Lung (tissue), 12 donors: ENCODE data around the gene SYT3. TPM values are rescaled to one million over a fixed set of nuclear protein-coding genes. Genes with fewer than 3 reads are reported as not detected.
"Not testable (repeated sequence)": the region's sequence is repeated elsewhere in the genome, so short reads cannot be mapped to it uniquely, and the experiment has no call there.

ENCODE experiments used
- ATAC-seq: fragments of 200-7000 bp; cut with Tn5 transposase; one replicate; pipeline ENCODE4 v1.9.1; 2020; ENCODE audit warnings: moderate number of reproducible peaks; ENCODE audit not compliant: insufficient read depth, low FRiP score
- DNase-seq, 3 donors: peaks; one replicate each; pipeline ENCODE4 v3.0.0-alpha.2; 2013 to 2017
- H3K27ac ChIP-seq, 2 donors: one replicate each; pipeline ENCODE4 v1.5.1; 2013; ENCODE audit warnings: mild to moderate bottlenecking in 2 of 2, moderate library complexity in 2 of 2, control low read depth in 1 of 2, inconsistent platforms in 1 of 2, low read depth in 1 of 2, low read length in 1 of 2
- H3K27me3 ChIP-seq, 3 donors: one replicate each; pipeline ENCODE4 v1.5.1; 2013; ENCODE audit warnings: low read length in 2 of 3; ENCODE audit not compliant: control insufficient read depth in 3 of 3, insufficient read depth in 3 of 3
- H3K36me3 ChIP-seq, 4 donors: one replicate each; pipeline ENCODE4 v1.5.1; 2013; ENCODE audit warnings: low read length in 4 of 4, mild to moderate bottlenecking in 1 of 4, moderate library complexity in 1 of 4; ENCODE audit not compliant: control insufficient read depth in 4 of 4, insufficient read depth in 4 of 4
- H3K4me1 ChIP-seq, 5 donors: one replicate each; pipeline ENCODE4 v1.5.1; 2013; ENCODE audit warnings: low read length in 5 of 5, mild to moderate bottlenecking in 2 of 5, moderate library complexity in 1 of 5; ENCODE audit not compliant: control insufficient read depth in 5 of 5, insufficient read depth in 5 of 5
- H3K4me3 ChIP-seq: one replicate; pipeline ENCODE4 v1.5.1; 2013; ENCODE audit warnings: mild to moderate bottlenecking, control low read depth, moderate library complexity
- H3K9ac ChIP-seq, 2 donors: one replicate each; pipeline ENCODE4 v1.5.1; 2013; ENCODE audit warnings: low read length in 2 of 2, control low read depth in 1 of 2; ENCODE audit not compliant: insufficient read depth in 1 of 2
- H3K9me3 ChIP-seq, 4 donors: one replicate each; pipeline ENCODE4 v1.5.1; 2013; ENCODE audit warnings: low read length in 3 of 4, mild to moderate bottlenecking in 1 of 4, moderate library complexity in 1 of 4; ENCODE audit not compliant: control insufficient read depth in 4 of 4, insufficient read depth in 3 of 4
- CTCF ChIP-seq: IDR thresholded peaks from 2 replicates; pipeline ENCODE4 v1.5.1; 2012; ENCODE audit warnings: mild to moderate bottlenecking; ENCODE audit errors: control extremely low read depth, extremely low read depth
- WGBS, 2 donors: extraction: QIAGEN DNeasy Blood & Tissue Kit; methylation state at CpG; one replicate each; pipeline ENCODE4 v1.1.7; 2013; 5-methylcytosine and 5-hydroxymethylcytosine counted together
- polyA plus RNA-seq, 2 donors: library from polyadenylated mRNA; stranded (reverse); fragments of 200-250 nt; gene quantifications; one replicate each; pipeline ENCODE4 v1.2.1, GENCODE V29; 2013
- total RNA-seq, 2 donors: library from RNA; depleted of rRNA in 1 of 2; stranded (reverse); fragments of >200 nt in 1 of 2; gene quantifications; one replicate each; pipeline ENCODE4 v1.2.1, GENCODE V29; 2014 to 2021
- donor health status: control.
- donor health status: control.
- donor health status: Bipolar disorder and iron deficiency.
- donor health status: healthy.
- donor health status: DM: yes; HTN: yes; CAD: no.

SYT3 gene
- total and polyA plus RNA-seq, 4 donors = 0.23 to 1.5 (median 0.70) TPM

DNA sequence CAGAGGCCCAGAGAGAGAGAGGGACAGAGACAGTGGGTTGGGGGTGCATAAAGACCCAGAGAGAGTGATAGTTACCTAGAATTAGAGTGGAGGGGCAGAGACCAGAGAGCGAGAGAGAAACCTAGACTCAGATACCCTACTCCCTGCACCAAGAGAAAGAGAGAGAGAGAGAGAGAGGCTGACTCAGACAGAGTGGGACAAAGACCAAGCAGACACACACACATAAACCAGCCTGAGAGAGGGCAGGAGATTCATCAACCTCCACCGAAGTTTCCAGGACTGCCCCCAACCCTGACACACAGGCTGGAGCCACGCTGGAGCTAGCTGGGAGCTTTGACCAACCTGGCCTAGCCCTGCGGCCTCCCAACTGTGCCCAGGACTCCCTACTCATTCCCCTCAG is 12.9 kb downstream of the SYT3 start:
- DNase-seq = no peak
- no peak overlapping the region for H3K4me3 ChIP-seq
- H3K36me3 ChIP-seq = no peaks in the 10 kb centered on the region
- no peak overlapping the region for H3K9ac ChIP-seq
- no peaks in the 10 kb centered on the region for H3K27me3 ChIP-seq
- WGBS, 2 donors = 75 to 84% methylated on average over 4 of the region's 4 CpGs
- no peak for TF ChIP-seq CTCF
- no peak for ATAC-seq
- H3K9me3 ChIP-seq = peaks cover 0 to 5% (median 0%) of the 10 kb centered on the region in 4 donors
- H3K27ac ChIP-seq = no peak overlapping the region
- no peaks in the 10 kb centered on the region for H3K4me1 ChIP-seq

- no peak overlapping the region for H3K9ac ChIP-seq
- TF ChIP-seq CTCF = no peak
- ATAC-seq (no peak), DNase-seq (no peak)
- H3K27ac ChIP-seq = no peak overlapping the region
- no peaks in the 10 kb centered on the region for H3K36me3 ChIP-seq
- H3K4me3 ChIP-seq = no peak overlapping the region
- peaks cover 0 to 2% (median 0%) of the 10 kb centered on the region in 4 donors for H3K9me3 ChIP-seq
- H3K4me1 ChIP-seq = no peaks in the 10 kb centered on the region
- WGBS, 2 donors = 64 to 82% methylated on average over 4 of the region's 4 CpGs
- no peaks in the 10 kb centered on the region for H3K27me3 ChIP-seq
Measured at GRCh38 chr19:50626011-50626410, 13.7 kb downstream of the SYT3 start.

GRCh38 chr19:50624949-50625600 is 14.6 kb downstream of the SYT3 start:
- no peaks in the 10 kb centered on the region for H3K36me3 ChIP-seq
- ATAC-seq (no peak), DNase-seq (no peak)
- TF ChIP-seq CTCF = no peak
- no peak overlapping the region for H3K9ac ChIP-seq
- no peak overlapping the region for H3K4me3 ChIP-seq
- H3K9me3 ChIP-seq = no peaks in the 10 kb centered on the region
- no peaks in the 10 kb centered on the region for H3K27me3 ChIP-seq
- H3K4me1 ChIP-seq = no peaks in the 10 kb centered on the region
- no peak overlapping the region for H3K27ac ChIP-seq
- 90 to 94% methylated on average over 41 to 44 of the region's 44 CpGs for WGBS, 2 donors

- not testable (repeated sequence) for ATAC-seq, H3K9me3 ChIP-seq, H3K9ac ChIP-seq, H3K4me1 ChIP-seq, H3K36me3 ChIP-seq, H3K27me3 ChIP-seq, H3K27ac ChIP-seq, H3K4me3 ChIP-seq, DNase-seq
- WGBS, 2 donors = 71 to 86% methylated on average over 1 to 4 of the region's 5 CpGs
Measured at GRCh38 chr19:50620394-50620906, 19.2 kb downstream of the SYT3 start.

DNA sequence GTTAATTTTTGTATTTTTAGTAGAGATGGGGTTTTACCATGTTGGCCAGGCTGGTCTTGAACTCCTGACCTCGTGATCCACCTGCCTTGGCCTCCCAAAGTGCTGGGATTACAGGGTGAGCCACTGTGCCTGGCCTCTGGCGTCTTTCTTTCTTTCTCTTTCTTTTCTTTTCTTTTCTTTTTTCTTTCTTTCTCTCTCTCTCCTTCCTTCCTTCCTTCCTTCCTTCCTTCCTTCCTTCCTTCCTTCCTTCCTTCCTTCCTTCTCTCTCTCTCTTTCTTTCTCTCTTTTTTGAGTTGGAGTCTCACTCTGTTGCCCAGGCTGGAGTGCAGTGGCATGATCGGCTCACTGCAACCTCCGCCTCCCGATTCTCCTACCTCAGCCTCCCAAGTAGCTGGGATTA is 20.5 kb downstream of the SYT3 start:
- not testable (repeated sequence) for H3K9ac ChIP-seq, H3K27me3 ChIP-seq, H3K4me3 ChIP-seq, H3K27ac ChIP-seq, H3K36me3 ChIP-seq, H3K9me3 ChIP-seq, ATAC-seq, DNase-seq, H3K4me1 ChIP-seq
- WGBS, 2 donors = 77 to 90% methylated on average over 5 of the region's 5 CpGs

- H3K27me3 ChIP-seq, H3K9me3 ChIP-seq, ATAC-seq, H3K4me1 ChIP-seq, H3K9ac ChIP-seq, H3K27ac ChIP-seq, H3K36me3 ChIP-seq, H3K4me3 ChIP-seq, DNase-seq: not testable (repeated sequence)
- WGBS, 2 donors = 72 to 94% methylated on average over 4 of the region's 5 CpGs
Measured at GRCh38 chr19:50618379-50618778, 21.3 kb downstream of the SYT3 start.
